ACHN (cell line): ENCODE results near the gene PPFIBP1.
A peak's percentile ranks its signal among the peaks of the same experiment; 100 is the strongest.
"Not testable (repeated sequence)": the region's sequence is repeated elsewhere in the genome, so short reads cannot be mapped to it uniquely, and the experiment has no call there.

Experiments
- DNase-seq: peaks from one replicate; pipeline ENCODE4 v3.0.0-alpha.2; 2015
- in situ Hi-C: cut with HindIII; loops from 2 replicates; pipeline ENCODE4 v1.10.0; 2017; ENCODE audit warnings: low sequenced_read_pairs, low pct_ligation_motif_present, low pct_unique_long_range_greater_than_20kb

The PPFIBP1 gene

GRCh38 chr12:27630219-27630618 lies 106.2 kb downstream of the PPFIBP1 start:
- not testable (repeated sequence) for DNase-seq
- in situ Hi-C loops = loop anchor here (25.0 kb wide), 1 partner anchor 118 kb away; the partner anchor contains the start of gene PPFIBP1

- in situ Hi-C loops = loop anchor here (25.0 kb wide), 1 partner anchor 119 kb away; the partner anchor contains the start of gene PPFIBP1
- DNase-seq = no peak
These were observed 107.4 kb downstream of the PPFIBP1 start for GRCh38 chr12:27631365-27631764.

DNA sequence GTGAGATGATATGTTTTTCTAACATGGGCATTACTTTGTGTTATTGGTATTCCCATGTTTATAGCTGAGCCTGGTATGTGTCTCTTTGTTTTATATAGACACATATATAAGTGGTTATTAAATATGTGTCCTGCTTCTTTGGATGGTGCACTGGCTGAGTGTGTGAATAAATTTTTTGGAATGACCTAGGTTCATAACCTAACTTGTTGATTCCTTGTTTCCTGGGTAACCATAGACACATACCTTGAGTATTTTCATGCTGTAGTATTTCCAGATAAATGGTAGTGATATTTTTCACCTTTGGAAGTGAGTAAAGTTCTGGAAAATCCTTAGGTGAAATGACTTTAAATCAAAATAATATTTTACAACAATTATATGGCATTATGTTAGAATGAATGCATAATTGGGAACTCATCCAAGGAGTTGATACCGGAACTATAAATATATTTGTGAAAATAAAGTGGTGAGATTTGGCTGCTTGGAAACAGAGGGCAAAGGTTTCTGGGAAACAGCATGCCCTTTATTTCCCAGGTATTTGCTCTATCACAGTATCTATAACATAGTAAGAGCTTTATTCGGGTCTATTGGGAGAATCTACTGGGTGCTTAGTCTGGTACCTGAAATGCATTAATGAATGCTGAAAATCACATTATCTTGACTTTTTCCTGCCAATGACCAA lies 107.9 kb downstream of the PPFIBP1 start:
- no peak for DNase-seq
- in situ Hi-C loops = loop anchor here (25.0 kb wide), 1 partner anchor 120 kb away; the partner anchor contains the start of gene PPFIBP1

DNA sequence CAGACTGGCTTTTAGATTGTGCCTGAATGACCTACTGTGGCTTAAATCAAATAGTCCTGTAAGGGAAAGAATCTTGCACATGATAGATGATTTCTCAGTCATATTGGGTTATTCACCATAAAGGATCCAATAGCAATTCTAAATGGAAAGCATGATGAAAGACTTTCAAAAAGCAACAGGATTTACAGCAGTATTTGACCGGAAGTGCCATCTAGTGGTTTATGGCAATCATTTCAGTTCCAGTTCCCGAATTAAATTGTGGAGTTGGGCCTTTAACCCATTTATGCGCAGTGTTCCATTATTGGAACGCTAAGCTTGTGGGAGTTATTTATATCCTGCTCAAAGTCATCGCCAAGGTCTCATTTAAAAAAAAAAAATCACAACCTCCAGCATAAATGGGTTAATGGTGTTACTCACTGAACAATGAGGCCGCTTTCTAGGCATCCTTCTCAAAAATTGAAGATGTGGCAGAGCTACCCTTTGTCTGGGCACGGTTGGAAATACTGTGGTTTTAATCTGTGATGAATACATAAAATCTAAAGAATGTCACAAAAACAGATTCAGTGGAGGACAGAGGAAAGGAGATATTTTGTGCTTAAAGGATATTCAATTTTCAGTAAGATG lies 111.5 kb downstream of the PPFIBP1 start:
- peak; percentile 78 for DNase-seq
- in situ Hi-C loops = loop anchor here (25.0 kb wide), 1 partner anchor 123 kb away; the partner anchor contains the start of gene PPFIBP1

DNA sequence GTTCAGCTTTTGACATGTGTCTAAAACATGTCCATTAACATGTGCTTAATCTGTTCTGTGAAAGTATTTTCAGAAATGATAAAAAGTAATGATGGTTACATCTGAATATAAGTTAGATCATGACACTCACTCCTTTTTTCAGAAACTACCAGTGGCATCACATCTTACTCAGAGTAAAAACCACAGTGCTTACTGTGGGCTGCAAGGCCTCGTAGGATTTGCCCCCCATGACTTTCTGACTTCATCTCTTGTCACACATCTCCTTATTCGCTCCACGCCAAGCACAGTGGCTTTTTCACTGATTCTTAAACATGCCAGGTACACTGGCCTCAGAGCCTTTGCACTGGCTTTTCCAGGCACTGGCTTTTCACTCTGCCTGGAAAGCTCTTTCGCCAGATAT lies 112.6 kb downstream of the PPFIBP1 start:
- in situ Hi-C loops = loop anchor here (25.0 kb wide), 1 partner anchor 124 kb away; the partner anchor contains the start of gene PPFIBP1
- DNase-seq = not testable (repeated sequence)

DNA sequence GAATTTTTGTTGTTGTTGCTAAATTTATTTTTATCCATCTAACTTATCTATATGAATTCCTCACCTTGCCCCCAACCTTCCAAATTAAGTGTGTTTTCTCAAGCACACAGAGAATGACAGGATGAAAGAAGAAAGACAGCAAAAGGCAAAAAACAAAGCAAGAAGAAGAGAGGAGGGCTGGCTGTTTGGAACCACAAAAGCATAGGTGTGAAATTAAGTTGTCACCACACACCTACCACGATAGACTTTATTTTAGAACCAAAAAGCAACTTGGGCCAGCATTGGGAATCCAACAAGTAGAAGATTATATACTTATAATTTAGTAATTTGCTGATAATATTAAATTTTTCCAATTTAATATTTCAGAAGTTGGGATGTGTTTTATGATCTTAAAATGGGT lies 113.5 kb downstream of the PPFIBP1 start:
- no peak for DNase-seq
- in situ Hi-C loops = loop anchor here (25.0 kb wide), 1 partner anchor 125 kb away; the partner anchor contains the start of gene PPFIBP1

GRCh38 chr12:27639265-27639664 lies 115.3 kb downstream of the PPFIBP1 start:
- DNase-seq = no peak
- in situ Hi-C loops = loop anchor here (25.0 kb wide), 1 partner anchor 127 kb away; the partner anchor contains the start of gene PPFIBP1

GRCh38 chr12:27640566-27641200 lies 116.7 kb downstream of the PPFIBP1 start:
- peak; percentile 22 for DNase-seq
- in situ Hi-C loops = loop anchor here (25.0 kb wide), 1 partner anchor 128 kb away; the partner anchor contains the start of gene PPFIBP1

DNA sequence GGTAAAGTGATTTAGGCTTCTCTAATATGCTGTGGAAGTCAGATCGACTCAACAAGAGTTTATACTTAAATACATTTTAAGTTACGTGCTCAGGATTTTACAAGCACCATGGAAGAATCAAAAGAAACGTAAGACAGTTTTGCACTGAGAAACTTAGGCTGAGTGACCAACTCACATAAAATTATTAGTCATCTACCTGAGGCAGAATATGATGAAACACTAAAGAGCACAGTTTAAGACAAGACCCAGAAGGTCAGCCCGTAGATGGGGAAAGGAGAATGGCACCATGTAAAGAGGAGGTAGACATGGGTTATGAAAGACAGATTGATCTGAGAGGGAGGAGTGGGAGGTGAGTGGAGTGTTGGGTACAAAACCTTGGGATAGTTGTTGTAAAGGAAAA lies 118.4 kb downstream of the PPFIBP1 start:
- in situ Hi-C loops = loop anchor here (25.0 kb wide), 1 partner anchor 130 kb away; the partner anchor contains the start of gene PPFIBP1

DNA sequence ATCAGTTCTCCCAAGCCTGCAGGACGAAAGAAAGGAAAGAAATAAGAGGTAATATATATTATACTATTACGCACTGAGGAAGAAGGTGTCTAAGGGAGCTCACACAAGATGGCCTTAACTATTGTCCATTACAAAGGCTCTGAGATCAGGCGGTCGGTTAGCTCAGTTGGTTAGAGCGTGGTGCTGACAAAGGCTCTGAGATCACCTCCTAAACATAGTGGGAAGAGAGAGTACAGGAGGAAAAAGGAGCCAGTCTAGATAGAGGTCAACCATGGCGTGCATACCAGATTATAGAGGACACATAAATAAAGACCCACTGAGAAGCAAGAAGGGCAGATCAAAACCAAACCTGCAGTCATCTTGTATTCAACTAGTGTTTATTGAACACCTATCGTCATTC lies 118.9 kb downstream of the PPFIBP1 start:
- in situ Hi-C loops = loop anchor here (25.0 kb wide), 1 partner anchor 131 kb away; the partner anchor contains the start of gene PPFIBP1
- DNase-seq = not testable (repeated sequence)

More for the DNA sequence above, 118.4 kb downstream of the PPFIBP1 start:
- not testable (repeated sequence) for DNase-seq

DNA sequence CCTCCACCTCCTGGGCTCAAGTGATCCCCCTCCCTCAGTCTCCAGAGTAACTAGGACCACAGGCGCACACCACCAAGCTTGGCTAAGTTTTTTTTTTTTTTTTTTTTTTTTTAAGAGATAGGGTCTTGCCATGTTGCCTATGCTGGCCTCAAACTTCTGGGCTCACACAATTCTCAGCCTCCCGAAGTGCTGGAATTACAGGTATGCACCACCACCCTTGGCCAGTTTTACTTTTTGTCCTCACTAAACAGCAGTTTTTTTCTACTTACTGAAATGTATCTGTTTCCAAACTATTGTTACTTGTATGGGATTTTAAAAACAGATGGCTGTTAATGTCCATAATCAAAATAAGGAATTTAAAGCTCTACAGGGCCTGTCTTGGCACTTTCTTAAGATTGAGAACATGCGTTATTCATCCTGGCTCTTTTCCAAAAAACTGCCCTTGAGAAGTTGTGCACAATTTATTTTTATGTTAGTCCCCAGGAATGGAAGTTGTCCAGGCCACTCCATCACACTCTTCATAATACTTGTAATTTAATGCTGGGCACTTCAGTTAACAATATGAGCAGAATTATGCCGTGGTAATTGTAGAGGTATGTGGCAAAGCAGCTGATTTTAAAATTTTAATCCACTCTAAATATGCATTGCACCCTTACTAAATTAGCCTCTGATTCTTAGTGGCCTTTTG lies 120.3 kb downstream of the PPFIBP1 start:
- in situ Hi-C loops = loop anchor here (25.0 kb wide), 1 partner anchor 132 kb away; the partner anchor contains the start of gene PPFIBP1
- DNase-seq = no peak

DNA sequence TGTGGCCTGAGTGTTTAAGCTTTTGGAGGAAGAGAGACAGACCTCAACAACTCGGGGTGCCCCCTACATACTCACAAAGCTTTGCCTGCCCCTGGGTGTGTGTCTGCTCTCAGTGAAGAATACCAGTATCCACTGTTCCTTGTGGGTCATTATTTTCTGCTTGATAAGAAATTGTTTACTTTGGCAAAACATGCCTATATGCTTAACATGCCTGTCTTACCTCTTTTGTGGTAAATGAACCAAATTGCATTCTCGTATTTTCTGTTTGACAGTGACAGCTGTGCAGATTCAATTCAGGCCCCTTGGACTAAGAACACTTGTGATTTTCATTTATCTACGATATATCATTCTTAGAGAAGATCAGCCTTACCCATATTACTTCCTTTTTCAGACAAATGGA lies 121.7 kb downstream of the PPFIBP1 start:
- no peak for DNase-seq
- in situ Hi-C loops = loop anchor here (25.0 kb wide), 1 partner anchor 133 kb away; the partner anchor contains the start of gene PPFIBP1

DNA sequence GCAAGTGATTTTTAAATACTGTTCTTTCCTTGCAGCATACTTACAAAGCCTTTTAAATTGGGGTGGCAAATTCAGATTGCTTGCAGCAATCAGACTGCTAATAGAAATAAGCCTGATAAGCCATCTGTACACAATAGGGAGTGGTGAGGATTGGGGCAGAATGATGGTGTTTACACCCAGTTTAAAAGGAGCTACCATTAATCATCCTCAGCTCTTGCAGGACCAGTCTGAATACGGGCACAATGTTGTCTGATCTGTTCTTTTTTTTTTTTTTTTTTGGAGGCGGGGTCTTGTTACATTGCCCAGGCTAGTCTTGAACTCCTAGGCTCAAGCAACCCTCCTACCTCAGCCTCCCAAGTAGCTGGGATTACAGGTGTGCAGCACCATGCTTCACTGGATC lies 122.1 kb downstream of the PPFIBP1 start:
- in situ Hi-C loops = loop anchor here (25.0 kb wide), 1 partner anchor 134 kb away; the partner anchor contains the start of gene PPFIBP1

DNA sequence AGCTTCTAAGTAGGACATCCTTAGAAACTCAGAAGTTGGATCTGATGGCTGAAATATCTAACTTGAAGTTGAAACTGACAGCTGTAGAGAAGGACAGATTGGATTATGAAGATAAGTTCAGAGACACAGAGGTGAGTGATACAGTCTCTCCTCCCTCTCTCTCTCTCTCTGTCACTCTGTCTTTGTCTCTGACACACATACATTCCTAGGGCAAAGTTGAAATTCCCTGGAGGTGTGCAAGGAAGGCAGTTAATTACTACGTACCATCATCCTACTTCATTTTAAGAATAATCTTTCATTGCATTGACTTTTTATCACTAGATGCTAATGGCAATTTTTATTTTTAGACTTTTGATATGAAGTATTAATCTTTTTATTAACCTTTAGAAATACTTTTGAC lies 126.0 kb downstream of the PPFIBP1 start:
- in situ Hi-C loops = no loop called here

More for the DNA sequence above, 122.1 kb downstream of the PPFIBP1 start:
- DNase-seq = no peak

DNA sequence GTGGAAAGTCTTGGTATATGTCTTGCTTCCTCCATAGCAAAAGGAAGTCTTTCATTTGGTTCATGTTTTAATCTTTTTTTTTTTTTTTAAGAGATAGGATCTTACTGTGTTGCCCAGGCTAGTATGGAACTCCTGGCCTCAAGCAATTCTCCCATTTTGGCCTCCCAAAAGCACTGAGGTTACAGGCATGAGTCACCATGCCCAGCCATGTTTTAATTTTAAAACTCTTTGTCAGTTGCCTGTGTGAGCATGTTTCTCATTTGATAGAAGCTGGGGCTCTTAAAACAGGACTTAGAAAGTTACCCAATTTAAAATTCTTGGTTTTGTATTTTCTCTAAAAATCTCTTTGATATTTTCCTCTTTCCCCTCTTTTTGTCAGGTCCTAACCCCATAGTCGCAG lies 127.2 kb downstream of the PPFIBP1 start:
- in situ Hi-C loops = no loop called here
- DNase-seq = no peak

More for the DNA sequence above, 126.0 kb downstream of the PPFIBP1 start:
- no peak for DNase-seq

GRCh38 chr12:27652174-27652763 lies 128.3 kb downstream of the PPFIBP1 start:
- DNase-seq = peak; percentile 87
- in situ Hi-C loops = no loop called here

- DNase-seq = no peak
- in situ Hi-C loops = no loop called here
These were observed 129.7 kb downstream of the PPFIBP1 start for GRCh38 chr12:27653661-27654060.

DNA sequence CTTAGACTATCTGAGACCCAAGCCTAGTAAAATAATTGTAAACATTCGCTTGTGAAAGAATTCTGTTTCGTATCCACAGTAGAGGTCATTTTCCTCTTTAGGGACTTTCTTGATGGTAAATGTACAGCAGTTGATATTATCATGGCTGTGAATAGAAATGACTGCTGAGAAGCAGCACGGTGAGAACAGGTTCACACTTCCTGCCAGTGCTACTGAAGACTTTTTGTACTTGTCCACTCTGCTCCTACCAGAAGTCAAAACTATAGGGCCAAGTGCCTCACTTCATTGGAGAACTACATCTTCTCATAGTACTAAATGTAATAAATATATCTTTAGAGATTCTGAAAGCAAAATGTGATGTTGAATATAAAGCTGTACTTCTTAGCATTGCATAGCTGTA lies 131.5 kb downstream of the PPFIBP1 start:
- DNase-seq, in situ Hi-C loops: not testable (repeated sequence)
